Astrocyte of the cerebellum (primary cell): ENCODE measurements around the gene PDZD2.

Experiments used
- DNase-seq: peaks from one replicate; pipeline ENCODE4 v3.0.0-alpha.2; 2011; ENCODE audit warnings: low read depth
- H3K4me3 ChIP-seq: 2 replicates; pipeline ENCODE4 v1.5.1; 2011; ENCODE audit warnings: mild to moderate bottlenecking, low read depth, low read length, moderate library complexity
- in situ Hi-C: cut with HindIII; loops from 2 replicates; pipeline ENCODE4 v1.10.0; 2017; ENCODE audit warnings: low sequenced_read_pairs
- TF ChIP-seq, protein P1 (sequence below): IDR thresholded peaks from 2 replicates; pipeline ENCODE4 v1.5.1; 2012; ENCODE audit warnings: low read length, low read depth, moderate library complexity, mild to moderate bottlenecking; ENCODE audit errors: missing control alignments

PDZD2 gene

DNA sequence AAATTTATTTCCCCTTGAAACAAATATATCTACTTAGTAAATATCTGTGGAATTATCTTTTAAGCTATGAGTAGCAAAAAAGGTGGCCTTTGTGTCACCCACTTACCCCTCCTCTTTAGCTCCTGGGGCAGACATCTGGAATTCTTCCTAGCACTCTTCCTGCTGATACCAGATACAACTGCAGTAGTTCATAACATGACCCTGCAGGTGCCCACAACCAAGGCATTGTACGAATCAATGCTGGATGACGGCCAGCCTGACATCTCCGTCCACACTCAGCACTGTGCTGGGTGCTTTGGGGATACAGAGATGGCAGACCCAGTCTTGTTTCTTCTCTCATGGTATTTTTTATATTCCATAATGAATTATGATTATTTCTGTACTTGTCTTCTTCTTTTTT, 382.8 kb downstream of the PDZD2 start:
- in situ Hi-C loops, result no loop called here
- no peak for DNase-seq
- TF ChIP-seq, protein P1, sequence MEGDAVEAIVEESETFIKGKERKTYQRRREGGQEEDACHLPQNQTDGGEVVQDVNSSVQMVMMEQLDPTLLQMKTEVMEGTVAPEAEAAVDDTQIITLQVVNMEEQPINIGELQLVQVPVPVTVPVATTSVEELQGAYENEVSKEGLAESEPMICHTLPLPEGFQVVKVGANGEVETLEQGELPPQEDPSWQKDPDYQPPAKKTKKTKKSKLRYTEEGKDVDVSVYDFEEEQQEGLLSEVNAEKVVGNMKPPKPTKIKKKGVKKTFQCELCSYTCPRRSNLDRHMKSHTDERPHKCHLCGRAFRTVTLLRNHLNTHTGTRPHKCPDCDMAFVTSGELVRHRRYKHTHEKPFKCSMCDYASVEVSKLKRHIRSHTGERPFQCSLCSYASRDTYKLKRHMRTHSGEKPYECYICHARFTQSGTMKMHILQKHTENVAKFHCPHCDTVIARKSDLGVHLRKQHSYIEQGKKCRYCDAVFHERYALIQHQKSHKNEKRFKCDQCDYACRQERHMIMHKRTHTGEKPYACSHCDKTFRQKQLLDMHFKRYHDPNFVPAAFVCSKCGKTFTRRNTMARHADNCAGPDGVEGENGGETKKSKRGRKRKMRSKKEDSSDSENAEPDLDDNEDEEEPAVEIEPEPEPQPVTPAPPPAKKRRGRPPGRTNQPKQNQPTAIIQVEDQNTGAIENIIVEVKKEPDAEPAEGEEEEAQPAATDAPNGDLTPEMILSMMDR, result no peak
- no peak overlapping the region for H3K4me3 ChIP-seq

DNA sequence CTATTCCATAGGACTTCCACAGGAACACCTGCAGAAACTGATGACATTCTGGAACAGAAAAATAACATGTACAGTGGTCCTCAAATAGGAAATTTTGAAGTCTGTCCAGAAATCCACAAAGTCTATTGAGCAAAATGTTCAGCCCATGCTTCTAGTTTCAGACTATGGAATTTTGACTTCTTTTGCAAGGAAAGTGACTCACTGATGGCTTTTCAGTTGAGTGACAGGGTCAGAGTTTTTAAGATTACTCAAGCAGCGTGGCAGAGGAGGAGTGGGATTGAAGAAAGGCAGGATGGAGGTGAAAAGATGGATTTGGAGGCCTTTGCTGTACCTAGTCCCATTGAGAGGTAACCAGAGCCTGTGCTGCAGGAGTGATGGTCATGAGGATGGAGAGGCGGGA, 383.7 kb downstream of the PDZD2 start:
- no peak overlapping the region for H3K4me3 ChIP-seq
- no peak for DNase-seq
- TF ChIP-seq, protein P1, result no peak
- in situ Hi-C loops, result no loop called here

DNA sequence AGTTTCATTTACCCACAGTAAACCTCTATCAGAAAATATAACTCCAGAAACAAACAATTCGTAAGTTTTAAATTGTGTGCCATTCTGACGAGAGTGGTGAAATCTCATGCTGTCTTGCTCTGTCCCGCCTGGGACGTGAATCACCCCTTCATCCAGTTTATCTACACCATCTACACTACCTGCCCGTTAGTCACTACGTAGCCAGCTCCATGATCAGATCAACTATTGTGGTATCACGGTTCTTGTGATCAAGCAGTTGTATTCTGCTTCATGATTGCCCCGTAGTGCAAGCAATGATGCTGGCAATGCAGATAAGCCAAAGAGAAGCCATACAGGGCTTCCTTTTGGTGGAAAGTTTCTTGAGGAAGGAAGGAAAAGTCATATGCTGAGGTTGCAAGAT, 384.9 kb downstream of the PDZD2 start:
- TF ChIP-seq, protein P1, result no peak
- H3K4me3 ChIP-seq, result no peak overlapping the region
- in situ Hi-C loops, result no loop called here

DNA sequence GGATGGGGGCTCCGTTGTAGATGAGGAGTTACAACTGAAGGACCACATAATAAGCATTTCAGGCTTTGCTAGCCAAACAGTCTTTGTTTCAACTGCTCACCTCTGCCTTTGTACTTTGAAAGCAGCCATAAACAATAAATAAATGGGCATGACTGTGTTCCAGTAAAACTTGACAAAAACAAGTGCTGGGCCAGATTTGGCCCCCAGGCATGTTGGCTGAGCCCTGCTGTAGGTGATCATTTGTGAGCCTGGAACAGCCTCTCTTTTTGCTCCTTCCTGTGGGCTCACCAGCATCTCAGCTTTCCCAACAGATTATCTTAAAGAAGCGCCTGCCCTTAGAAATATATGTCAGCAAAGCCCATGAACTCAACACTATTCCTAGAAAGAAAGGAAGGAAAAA, 385.8 kb downstream of the PDZD2 start:
- DNase-seq, result no peak
- TF ChIP-seq, protein P1, result no peak
- H3K4me3 ChIP-seq, result no peak overlapping the region
- in situ Hi-C loops, result no loop called here

More for the DNA sequence above, 384.9 kb downstream of the PDZD2 start:
- no peak for DNase-seq

DNA sequence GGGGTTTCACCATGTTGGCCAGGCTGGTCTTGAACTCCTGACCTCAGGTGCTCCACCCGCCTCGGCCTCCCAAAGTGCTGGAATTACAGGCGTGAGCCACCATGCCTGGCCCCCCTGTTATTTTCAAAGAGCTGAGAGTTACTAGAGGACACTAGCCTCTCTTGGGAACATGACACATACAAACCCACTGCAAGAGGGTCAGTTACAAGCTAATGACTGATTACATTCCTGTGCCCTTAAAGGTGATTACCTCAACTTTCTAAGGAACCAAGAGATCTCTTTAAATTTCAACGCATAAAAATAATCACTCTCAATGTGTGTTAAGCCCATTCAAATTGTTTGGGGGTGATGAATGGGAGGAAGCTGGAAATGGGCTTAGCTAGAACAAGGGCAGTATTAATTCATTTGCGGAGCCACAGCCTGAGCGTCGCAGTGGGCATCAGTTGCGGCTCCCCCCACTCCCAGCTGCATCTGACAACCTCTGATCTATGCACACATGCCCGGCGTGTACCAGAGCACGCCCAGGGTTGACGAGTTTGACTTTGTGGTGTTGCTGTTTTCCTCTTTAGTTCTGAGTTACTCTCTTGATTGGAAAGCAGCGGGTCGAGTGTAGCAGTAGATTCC, 388.3 kb downstream of the PDZD2 start:
- in situ Hi-C loops, result no loop called here
- no peak for DNase-seq
- TF ChIP-seq, protein P1, result no peak
- H3K4me3 ChIP-seq, result peak overlapping the region; percentile 5

DNA sequence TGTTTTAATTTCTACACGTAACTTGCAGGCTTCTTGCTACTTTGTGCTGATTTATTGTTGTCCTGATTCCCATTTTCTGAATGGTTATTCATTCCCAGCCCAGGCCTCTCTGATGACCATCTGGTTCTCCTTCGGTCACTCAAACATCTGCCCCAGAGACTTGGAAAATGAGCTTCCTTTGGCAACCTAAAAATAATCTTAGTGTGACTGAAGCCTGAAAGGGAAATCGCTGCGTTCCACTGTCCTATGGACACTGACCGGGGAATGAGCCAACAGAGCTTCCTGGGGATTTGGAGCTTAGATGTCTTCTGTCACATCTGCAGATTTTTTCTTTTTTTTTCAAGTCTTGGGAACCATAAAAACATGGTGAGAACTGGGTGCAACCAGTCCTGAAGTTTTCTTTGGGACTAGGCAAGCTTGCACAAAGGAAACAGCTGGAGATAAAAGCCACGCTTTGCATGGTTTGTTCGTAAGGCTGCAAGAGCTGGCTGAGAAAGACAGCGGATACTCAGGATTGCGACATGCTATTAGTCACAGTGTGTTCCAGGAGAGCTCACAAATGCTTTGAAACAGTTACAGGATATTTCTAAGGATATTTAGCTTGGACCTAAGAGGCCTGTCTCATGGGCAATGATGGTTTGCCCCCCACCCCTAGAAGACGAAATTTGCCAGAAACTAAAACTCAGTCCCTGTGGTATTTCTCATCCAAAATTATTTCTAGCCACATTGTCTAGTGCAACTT, 389.0 kb downstream of the PDZD2 start:
- peak; percentile 96 for DNase-seq
- H3K4me3 ChIP-seq, result peak overlapping the region; percentile 5
- in situ Hi-C loops, result no loop called here
- TF ChIP-seq, protein P1, result no peak
